GM18870 (cell line): ENCODE results near the gene CRY2.
A peak's percentile ranks its signal among the peaks of the same experiment; 100 is the strongest.

Experiments
- ATAC-seq: cut with Tn5 transposase; IDR thresholded peaks from one replicate; pipeline ENCODE4 v1.9.1; 2021; ENCODE audit warnings: moderate library complexity; ENCODE audit not compliant: unreplicated experiment

CRY2 gene

GRCh38 chr11:45929486-45930030 lies 82.3 kb downstream of the CRY2 start:
- no peak for ATAC-seq

GRCh38 chr11:45930031-45930794 lies 82.9 kb downstream of the CRY2 start:
- peak; percentile 91 for ATAC-seq

GRCh38 chr11:45930951-45931570 lies 83.8 kb downstream of the CRY2 start:
- ATAC-seq: no peak

GRCh38 chr11:45931739-45932138 lies 84.5 kb downstream of the CRY2 start:
- ATAC-seq: no peak

GRCh38 chr11:45932217-45932616 lies 84.9 kb downstream of the CRY2 start:
- ATAC-seq: no peak
